HG03108 (cell line): ENCODE data around the gene SRXN1.

Source experiments
- ATAC-seq: cut with Tn5 transposase; IDR thresholded peaks from one replicate; pipeline ENCODE4 v1.9.1; 2021; ENCODE audit warnings: moderate library complexity; ENCODE audit not compliant: unreplicated experiment

Gene SRXN1

GRCh38 chr20:675453-676314 is 22.7 kb upstream of the SRXN1 start, which contains the start of gene SCRT2:
TSS of gene SCRT2 (minus strand) at chr20:675802. CDS start at chr20:675601, 201 bp downstream.
- no peak for ATAC-seq

DNA sequence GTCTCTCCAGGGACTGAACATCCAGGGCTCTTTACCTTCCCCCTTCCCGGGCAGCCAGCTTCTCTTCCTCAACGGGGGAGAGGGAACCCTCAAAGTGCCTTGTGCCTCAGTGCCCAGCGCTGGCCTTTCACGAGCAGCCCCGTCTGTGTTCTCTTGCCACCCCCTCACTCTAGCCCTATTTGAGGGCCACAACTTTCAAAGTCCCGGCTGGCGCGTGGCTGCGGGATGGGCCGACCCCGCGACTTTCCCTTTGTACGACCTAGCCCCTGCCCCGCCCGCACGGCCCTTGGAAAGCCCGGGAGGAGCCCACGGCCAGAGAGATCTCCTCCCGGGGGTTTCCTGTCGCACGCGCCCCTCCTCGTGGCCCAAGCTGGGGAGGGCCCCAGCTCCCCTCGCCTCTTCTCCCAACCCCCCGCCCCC is 22.0 kb upstream of the SRXN1 start:
- no peak for ATAC-seq

- no peak for ATAC-seq
Measured at GRCh38 chr20:673603-674001, 20.6 kb upstream of the SRXN1 start.

GRCh38 chr20:672963-673602 is 20.1 kb upstream of the SRXN1 start:
- ATAC-seq, result no peak

- no peak for ATAC-seq
Measured at GRCh38 chr20:671252-672030, 18.4 kb upstream of the SRXN1 start.

DNA sequence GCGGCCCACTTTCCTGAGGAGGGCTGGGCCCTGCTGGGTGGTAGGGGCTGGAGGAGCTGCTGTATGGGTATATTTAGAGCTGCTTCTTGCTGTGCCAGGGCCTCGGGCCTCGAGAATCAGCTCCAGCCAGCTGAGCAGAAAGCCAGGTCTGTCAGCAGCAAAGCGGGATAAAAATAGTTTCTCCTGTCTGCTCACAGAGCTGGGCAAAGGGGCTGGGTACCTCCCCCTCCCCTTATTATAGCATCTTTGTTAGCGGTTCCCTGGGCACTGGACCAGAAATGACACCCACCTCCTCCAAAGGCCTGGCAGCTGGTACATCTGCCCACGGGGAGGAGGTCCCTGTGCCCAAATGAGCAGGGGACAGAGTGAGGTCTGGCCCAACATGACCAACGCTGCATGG is 16.6 kb upstream of the SRXN1 start:
- ATAC-seq, result no peak

- no peak for ATAC-seq
Measured at GRCh38 chr20:668638-669037, 15.6 kb upstream of the SRXN1 start.

DNA sequence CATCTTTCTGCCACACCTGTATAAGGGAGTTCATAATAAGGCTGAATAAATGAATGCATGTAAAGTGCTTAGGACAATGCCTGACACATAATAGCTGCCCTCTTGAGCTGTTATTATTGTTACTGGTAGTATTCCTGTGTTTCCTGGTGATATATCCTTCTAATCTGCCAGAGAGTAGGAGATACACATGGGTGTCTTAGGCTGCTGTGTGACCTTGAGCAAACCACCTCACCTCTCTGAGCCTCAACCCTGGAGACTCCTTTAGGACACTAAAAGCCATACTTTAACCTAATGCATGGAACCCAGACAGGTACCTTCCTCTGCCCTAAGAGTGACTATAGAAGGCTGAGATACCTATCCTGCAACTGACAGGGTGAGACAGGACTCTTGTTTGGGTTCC is 15.1 kb upstream of the SRXN1 start:
- no peak for ATAC-seq

- ATAC-seq, result no peak
Measured at GRCh38 chr20:667351-668034, 14.5 kb upstream of the SRXN1 start.

- ATAC-seq, result no peak
Measured at GRCh38 chr20:666877-667276, 13.9 kb upstream of the SRXN1 start.

GRCh38 chr20:665276-665675 is 12.3 kb upstream of the SRXN1 start:
- no peak for ATAC-seq

GRCh38 chr20:664576-664975 is 11.6 kb upstream of the SRXN1 start:
- ATAC-seq, result no peak

GRCh38 chr20:664151-664550 is 11.2 kb upstream of the SRXN1 start:
- ATAC-seq, result no peak

DNA sequence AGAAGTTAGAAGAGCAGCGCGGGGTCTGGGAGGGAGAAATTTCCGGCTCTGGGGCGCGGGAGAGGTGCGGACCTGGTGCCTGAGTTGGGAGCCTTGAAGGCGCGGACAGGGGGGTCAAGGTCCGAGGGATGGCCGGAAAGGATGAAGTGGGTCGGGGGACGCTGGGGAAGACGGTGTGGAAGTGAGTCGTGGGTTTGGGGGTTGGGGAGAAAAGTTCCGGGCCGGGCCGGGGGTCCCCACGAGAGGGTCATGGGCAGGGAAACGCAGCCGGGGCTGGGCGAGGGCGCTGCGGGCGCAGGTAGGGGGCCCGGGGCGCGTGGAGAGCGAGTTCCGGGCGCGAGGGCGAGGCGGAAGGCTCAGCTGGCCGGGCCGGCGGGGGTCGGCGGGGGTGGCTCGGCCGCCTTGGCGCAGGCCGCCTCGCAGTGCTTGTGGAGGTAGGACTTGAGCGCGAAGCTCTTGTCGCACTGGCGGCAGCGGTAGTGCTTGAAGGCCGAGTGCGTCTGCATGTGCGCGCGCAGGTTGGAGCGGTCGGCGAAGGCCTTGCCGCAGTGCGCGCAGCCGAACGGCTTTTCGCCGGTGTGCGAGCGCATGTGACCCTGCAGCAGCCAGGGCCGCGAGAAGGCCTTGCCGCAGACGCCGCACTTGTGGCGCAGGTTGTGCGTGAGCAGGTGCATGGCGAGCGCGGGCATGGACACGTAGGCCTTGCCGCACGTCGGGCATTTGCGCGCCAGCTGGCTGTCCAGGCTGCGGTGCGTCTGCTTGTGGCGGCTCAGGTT is 10.5 kb upstream of the SRXN1 start:
- ATAC-seq, result no peak

GRCh38 chr20:662277-663192 is 9.5 kb upstream of the SRXN1 start:
- no peak for ATAC-seq

GRCh38 chr20:661474-662270 is 8.7 kb upstream of the SRXN1 start:
- ATAC-seq, result no peak

GRCh38 chr20:658731-659291 is 5.8 kb upstream of the SRXN1 start:
- ATAC-seq, result no peak

- no peak for ATAC-seq
Measured at GRCh38 chr20:658202-658601, 5.2 kb upstream of the SRXN1 start.
